Activated T-cell treated with anti-CD3 and anti-CD28 coated beads, Interleukin-2, amount 50 U/mL, for 1 hour (primary cell): ENCODE data around the gene GRK6.

Experiments used
- DNase-seq: peaks from one replicate; pipeline ENCODE4 v3.0.0-alpha.2; 2020

GRK6 gene

GRCh38 chr5:177440990-177441780, 14.7 kb downstream of the GRK6 start:
- DNase-seq = no peak

GRCh38 chr5:177442066-177442826, 15.8 kb downstream of the GRK6 start:
- DNase-seq = no peak

GRCh38 chr5:177443144-177443983, 16.9 kb downstream of the GRK6 start:
- DNase-seq = no peak

- peak; percentile 38 for DNase-seq
These were observed 17.9 kb downstream of the GRK6 start for GRCh38 chr5:177444106-177445051.

GRCh38 chr5:177445052-177445916, 18.8 kb downstream of the GRK6 start:
- no peak for DNase-seq

GRCh38 chr5:177445917-177446199, 19.4 kb downstream of the GRK6 start:
- no peak for DNase-seq

GRCh38 chr5:177446200-177447065, 20.0 kb downstream of the GRK6 start, which contains the start of gene PRR7:
TSS of gene PRR7 (plus strand) at chr5:177446814. CDS start at chr5:177455068, 8,254 bp downstream.
- DNase-seq = peak; percentile 80

GRCh38 chr5:177447066-177447610, 20.7 kb downstream of the GRK6 start:
- peak; percentile 82 for DNase-seq

GRCh38 chr5:177447611-177448243, 21.3 kb downstream of the GRK6 start:
- peak; percentile 47 for DNase-seq

- no peak for DNase-seq
These were observed 21.9 kb downstream of the GRK6 start for GRCh38 chr5:177448244-177448950.

- no peak for DNase-seq
These were observed 22.9 kb downstream of the GRK6 start for GRCh38 chr5:177449140-177450061.

GRCh38 chr5:177450667-177451424, 24.4 kb downstream of the GRK6 start:
- no peak for DNase-seq

GRCh38 chr5:177452688-177453638, 26.5 kb downstream of the GRK6 start:
- no peak for DNase-seq

GRCh38 chr5:177453852-177454396, 27.4 kb downstream of the GRK6 start:
- no peak for DNase-seq

GRCh38 chr5:177454397-177455035, 28.0 kb downstream of the GRK6 start:
- DNase-seq = peak; percentile 99
